ENCODE measurements around the gene ULK1. TPM values are rescaled to one million over a fixed set of nuclear protein-coding genes. Genes with fewer than 3 reads are reported as not detected.

The ULK1 gene
- total and polyA plus RNA-seq, 2 of the 13 experiments (the other 11 are each of a cell fraction or from before 2014, with no cell fraction given) = 2.8 to 10.1 TPM

DNA sequence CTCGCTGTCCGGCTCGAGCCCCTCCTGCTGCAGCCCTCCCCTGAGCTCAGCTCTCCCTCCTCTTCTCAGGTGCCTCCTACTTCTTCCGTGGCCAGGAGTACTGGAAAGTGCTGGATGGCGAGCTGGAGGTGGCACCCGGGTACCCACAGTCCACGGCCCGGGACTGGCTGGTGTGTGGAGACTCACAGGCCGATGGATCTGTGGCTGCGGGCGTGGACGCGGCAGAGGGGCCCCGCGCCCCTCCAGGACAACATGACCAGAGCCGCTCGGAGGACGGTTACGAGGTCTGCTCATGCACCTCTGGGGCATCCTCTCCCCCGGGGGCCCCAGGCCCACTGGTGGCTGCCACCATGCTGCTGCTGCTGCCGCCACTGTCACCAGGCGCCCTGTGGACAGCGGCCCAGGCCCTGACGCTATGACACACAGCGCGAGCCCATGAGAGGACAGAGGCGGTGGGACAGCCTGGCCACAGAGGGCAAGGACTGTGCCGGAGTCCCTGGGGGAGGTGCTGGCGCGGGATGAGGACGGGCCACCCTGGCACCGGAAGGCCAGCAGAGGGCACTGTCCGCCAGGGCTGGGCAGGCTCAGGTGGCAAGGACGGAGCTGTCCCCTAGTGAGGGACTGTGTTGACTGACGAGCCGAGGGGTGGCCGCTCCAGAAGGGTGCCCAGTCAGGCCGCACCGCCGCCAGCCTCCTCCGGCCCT lies 43.4 kb upstream of the ULK1 start (continued):
- TF ChIP-seq ISL2 (CRISPR knock-in tag; IDR thresholded peaks at IDR 0.05) (0 out of 2 replicates have a peak, but pooled peaks have one; percentile 26), ETV5 (CRISPR knock-in tag; IDR thresholded peaks at IDR 0.05; ENCODE audit: borderline replicate concordance) (0 out of 2 replicates have a peak, but pooled peaks have one; percentile 11), SIX4 (CRISPR knock-in tag; IDR thresholded peaks at IDR 0.05) (no peak), JUND (CRISPR knock-in tag; IDR thresholded peaks at IDR 0.05) (no peak), NONO (IDR thresholded peaks at IDR 0.05) (no peak), NONO (CRISPR knock-in tag; conservative IDR thresholded peaks at IDR 0.05) (0 out of 2 replicates have a peak, but pooled peaks have one; percentile 22), ZNF350 (CRISPR knock-in tag; IDR thresholded peaks at IDR 0.05; ENCODE audit: borderline replicate concordance, low read depth) (0 out of 2 replicates have a peak, but pooled peaks have one; percentile 36), MAZ (IDR thresholded peaks at IDR 0.05; ENCODE audit: borderline replicate concordance, low read depth, low read length) (no peak), MAZ (CRISPR knock-in tag; IDR thresholded peaks at IDR 0.05; ENCODE audit: low read depth) (0 out of 2 replicates have a peak, but pooled peaks have one; percentile 56), JUNB (CRISPR knock-in tag; IDR thresholded peaks at IDR 0.05; ENCODE audit: borderline replicate concordance) (no peak), STAG1 (CRISPR knock-in tag; IDR thresholded peaks at IDR 0.05) (peak; percentile 94), ZFY (CRISPR knock-in tag; IDR thresholded peaks at IDR 0.05) (0 out of 2 replicates have a peak, but pooled peaks have one; percentile 16), NFRKB (IDR thresholded peaks at IDR 0.05) (no peak), ZC3H4 (CRISPR knock-in tag; IDR thresholded peaks at IDR 0.05; ENCODE audit: borderline replicate concordance) (no peak), ZZZ3 (CRISPR knock-in tag; IDR thresholded peaks at IDR 0.05; ENCODE audit: borderline replicate concordance) (no peak), FOXA1 (IDR thresholded peaks at IDR 0.05) (no peak), FOXA1 (CRISPR knock-in tag; IDR thresholded peaks at IDR 0.05) (peak; percentile 31; the same call in 1 of the 2 replicates), ZFP1 (CRISPR knock-in tag; IDR thresholded peaks at IDR 0.05) (no peak), GATAD1 (CRISPR knock-in tag; IDR thresholded peaks at IDR 0.05) (0 out of 2 replicates have a peak, but pooled peaks have one; percentile 27)
- TF ChIP-seq, protein P1, sequence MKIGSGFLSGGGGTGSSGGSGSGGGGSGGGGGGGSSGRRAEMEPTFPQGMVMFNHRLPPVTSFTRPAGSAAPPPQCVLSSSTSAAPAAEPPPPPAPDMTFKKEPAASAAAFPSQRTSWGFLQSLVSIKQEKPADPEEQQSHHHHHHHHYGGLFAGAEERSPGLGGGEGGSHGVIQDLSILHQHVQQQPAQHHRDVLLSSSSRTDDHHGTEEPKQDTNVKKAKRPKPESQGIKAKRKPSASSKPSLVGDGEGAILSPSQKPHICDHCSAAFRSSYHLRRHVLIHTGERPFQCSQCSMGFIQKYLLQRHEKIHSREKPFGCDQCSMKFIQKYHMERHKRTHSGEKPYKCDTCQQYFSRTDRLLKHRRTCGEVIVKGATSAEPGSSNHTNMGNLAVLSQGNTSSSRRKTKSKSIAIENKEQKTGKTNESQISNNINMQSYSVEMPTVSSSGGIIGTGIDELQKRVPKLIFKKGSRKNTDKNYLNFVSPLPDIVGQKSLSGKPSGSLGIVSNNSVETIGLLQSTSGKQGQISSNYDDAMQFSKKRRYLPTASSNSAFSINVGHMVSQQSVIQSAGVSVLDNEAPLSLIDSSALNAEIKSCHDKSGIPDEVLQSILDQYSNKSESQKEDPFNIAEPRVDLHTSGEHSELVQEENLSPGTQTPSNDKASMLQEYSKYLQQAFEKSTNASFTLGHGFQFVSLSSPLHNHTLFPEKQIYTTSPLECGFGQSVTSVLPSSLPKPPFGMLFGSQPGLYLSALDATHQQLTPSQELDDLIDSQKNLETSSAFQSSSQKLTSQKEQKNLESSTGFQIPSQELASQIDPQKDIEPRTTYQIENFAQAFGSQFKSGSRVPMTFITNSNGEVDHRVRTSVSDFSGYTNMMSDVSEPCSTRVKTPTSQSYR (CRISPR knock-in tag; IDR thresholded peaks at IDR 0.05; ENCODE audit: borderline replicate concordance) = peak; percentile 73; the same call in 1 of the 2 replicates
- TF ChIP-seq, protein P2, sequence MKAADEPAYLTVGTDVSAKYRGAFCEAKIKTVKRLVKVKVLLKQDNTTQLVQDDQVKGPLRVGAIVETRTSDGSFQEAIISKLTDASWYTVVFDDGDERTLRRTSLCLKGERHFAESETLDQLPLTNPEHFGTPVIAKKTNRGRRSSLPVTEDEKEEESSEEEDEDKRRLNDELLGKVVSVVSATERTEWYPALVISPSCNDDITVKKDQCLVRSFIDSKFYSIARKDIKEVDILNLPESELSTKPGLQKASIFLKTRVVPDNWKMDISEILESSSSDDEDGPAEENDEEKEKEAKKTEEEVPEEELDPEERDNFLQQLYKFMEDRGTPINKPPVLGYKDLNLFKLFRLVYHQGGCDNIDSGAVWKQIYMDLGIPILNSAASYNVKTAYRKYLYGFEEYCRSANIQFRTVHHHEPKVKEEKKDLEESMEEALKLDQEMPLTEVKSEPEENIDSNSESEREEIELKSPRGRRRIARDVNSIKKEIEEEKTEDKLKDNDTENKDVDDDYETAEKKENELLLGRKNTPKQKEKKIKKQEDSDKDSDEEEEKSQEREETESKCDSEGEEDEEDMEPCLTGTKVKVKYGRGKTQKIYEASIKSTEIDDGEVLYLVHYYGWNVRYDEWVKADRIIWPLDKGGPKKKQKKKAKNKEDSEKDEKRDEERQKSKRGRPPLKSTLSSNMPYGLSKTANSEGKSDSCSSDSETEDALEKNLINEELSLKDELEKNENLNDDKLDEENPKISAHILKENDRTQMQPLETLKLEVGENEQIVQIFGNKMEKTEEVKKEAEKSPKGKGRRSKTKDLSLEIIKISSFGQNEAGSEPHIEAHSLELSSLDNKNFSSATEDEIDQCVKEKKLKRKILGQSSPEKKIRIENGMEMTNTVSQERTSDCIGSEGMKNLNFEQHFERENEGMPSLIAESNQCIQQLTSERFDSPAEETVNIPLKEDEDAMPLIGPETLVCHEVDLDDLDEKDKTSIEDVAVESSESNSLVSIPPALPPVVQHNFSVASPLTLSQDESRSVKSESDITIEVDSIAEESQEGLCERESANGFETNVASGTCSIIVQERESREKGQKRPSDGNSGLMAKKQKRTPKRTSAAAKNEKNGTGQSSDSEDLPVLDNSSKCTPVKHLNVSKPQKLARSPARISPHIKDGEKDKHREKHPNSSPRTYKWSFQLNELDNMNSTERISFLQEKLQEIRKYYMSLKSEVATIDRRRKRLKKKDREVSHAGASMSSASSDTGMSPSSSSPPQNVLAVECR (CRISPR knock-in tag; IDR thresholded peaks at IDR 0.05; ENCODE audit: borderline replicate concordance) = peak; percentile 40; the same call in 1 of the 2 replicates

All from HepG2 (cell line).